Raji (cell line): ENCODE results near the gene CEMIP2.

Source experiments
- POLR2A ChIP-seq: IDR thresholded peaks from 2 replicates; pipeline ENCODE4 v1.6.1; 2011; ENCODE audit warnings: low read depth, low read length, control low read depth; ENCODE audit not compliant: insufficient read depth

CEMIP2 gene

DNA sequence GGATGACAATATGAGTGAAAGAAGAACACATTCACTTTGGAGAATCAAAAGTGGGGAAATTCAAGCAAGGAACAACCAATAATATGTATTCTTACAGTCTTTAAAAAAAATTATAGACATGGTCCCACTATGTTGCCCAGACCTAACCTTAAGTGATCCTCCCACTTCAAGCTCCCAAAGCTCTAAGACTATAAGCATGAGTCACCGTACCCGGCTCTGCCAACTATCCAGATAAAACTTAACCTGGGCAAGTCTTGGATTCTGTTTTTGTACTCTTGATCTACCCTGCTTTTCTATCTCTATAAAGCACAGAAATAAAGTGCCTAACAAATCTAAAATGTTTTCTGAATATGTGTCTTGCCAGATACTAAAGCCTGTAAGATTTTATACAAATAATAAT lies 30.9 kb downstream of the CEMIP2 start:
- TF ChIP-seq POLR2A = no peak

DNA sequence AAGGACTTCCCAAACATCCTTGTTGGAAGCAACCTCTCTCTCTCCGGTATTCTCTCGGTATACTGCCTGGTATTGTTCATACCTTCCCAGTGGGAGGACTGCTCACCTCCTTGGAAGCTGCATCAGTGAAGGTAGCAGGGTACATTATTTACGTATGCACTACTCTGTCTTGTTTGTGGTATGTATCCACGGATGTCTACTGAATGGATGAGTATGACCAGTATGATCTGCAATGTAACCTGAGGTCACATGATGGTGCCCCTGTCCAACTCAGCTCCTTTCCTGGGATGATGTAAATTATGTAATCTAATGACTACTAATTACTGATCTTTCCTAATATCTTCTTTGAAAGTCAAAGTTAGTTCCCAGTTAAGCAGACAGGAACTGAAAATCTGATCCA lies 32.1 kb downstream of the CEMIP2 start:
- TF ChIP-seq POLR2A = no peak

DNA sequence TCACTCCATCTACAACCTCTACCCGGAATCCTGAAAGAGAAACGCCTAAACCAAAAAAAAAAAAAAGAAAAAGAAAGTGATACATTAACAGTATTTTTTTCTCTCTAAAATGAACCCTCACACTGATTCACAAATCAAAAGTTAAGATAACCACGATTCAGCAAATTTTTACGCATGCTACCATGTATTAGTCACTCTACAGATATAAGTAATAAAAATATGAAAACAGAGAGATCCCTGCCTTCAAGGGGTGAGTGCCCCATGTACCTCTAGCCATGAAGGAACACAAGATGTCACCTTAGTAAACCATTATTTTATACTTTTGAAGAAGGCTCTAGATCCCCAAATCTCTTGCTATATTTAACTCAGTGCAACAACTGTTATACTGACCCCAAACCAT lies 33.4 kb downstream of the CEMIP2 start:
- no peak for TF ChIP-seq POLR2A

DNA sequence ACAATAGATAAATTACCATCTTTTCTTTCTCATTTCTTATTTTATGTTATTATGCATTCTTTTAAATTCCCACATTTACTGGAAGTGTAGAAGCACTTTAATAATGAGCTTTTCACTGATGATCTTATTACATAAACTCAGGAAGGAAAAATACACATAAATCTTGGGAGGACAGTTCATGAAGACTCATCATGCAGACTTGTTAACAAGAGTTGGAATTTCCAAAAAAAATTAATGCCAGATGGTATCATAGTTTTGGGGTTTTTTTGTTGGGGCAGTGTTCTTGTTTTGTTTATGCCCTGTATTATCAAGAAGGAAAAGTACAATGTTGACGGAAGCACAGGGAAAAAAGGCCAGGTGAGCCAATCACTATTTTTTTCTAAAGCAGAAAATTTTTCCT lies 35.1 kb downstream of the CEMIP2 start:
- no peak for TF ChIP-seq POLR2A

DNA sequence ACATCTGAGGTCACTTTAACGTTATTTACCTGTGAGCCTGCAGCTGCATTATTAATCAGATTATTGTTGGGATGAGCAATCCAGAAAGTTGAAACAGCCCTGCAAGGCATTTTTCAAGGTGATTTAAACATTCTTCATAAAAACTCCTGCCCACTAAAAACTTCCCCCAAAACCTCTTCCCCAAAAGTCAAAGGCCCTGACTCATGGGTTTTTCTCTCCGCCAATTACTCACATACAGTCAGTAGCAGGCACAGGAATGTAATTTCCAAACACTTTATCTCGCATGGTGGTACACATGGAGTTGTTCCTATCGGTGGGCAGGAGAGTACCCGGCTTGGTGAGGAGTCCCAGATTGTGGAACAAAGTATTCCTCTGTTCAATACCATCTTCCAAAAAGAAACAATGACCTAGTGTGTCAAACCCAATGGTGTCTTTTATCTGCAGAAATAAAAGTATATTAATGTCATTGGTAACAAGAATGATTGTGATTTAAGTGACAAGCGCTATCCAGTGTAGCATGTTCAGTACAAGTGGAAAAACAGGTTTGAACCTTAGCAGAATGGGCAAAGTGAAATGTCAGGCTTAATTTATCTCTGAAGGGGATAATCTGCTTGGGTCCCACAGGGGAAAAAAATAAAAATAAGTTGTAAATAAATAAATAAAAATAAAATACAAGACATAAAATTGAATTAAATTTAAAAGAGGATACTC lies 38.3 kb downstream of the CEMIP2 start:
- TF ChIP-seq POLR2A = no peak

DNA sequence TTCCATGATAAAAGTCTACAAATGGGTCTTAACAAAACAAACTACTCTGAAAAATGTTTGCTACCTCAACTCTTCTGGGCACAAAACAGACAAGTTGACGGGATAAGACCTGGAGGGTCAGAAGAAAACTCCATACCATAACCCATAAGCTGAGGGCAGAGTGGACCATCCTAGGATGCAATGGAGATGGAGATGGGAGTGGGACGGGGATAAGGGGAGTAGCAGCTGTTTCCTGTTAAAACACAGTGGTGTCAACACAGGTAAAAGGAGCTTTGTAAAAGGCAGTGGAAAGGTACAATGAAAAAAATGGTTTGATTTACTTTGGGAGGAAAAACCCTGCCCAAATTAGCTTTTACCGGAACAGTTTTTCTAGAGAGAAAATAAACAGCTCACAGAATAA lies 41.6 kb downstream of the CEMIP2 start:
- TF ChIP-seq POLR2A = no peak

DNA sequence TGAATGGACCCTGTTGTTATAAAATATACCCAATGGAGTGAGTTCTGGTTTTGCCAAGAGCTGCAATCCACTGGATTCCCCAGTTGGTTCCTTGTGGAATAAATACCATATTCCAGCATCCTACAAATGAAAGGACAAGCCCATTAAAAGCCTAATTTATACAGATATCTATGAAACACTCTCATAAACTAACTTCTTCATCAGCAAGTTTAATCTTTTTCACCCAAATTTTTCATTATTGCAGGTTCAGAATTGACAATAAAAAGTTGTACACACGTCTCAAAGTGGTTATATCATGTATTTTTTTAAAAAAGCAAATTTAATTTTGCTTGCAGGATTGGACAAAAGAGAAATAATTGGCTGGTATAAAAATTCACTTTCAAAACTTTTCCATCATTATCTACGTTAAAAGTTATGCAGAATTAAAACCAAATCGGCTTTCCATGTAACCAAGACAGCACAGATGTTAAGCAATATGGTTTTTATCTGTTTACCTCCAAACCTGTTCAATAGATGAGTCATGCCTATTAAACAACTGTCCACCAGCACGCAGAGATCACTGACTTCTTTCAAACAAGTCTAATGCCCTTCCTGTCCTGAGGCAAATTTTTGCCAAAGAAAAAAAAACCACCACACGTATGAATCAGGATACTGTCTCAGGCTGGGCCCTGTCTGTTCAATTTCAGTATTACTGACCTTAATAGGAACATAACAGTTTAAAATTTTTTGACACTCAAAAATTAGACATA lies 42.5 kb downstream of the CEMIP2 start:
- TF ChIP-seq POLR2A = no peak

DNA sequence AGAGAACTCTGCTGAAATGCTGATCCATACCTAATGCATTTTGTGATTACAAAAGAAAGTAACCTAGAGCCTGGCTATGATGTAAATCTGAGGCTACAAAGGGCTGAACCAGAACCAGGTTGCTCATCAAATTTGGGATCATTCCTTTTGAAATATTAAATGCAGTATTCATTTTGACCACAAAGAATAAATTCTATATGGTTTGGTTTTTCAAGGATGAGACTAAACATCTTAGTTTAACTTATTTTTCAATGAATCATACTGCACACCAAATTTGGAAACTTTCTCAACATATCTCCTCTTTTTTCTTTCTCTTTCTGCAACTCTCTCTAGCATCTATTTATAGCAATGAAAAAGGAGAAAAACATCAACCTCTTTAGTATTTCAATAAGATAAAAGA lies 46.5 kb downstream of the CEMIP2 start:
- no peak for TF ChIP-seq POLR2A

DNA sequence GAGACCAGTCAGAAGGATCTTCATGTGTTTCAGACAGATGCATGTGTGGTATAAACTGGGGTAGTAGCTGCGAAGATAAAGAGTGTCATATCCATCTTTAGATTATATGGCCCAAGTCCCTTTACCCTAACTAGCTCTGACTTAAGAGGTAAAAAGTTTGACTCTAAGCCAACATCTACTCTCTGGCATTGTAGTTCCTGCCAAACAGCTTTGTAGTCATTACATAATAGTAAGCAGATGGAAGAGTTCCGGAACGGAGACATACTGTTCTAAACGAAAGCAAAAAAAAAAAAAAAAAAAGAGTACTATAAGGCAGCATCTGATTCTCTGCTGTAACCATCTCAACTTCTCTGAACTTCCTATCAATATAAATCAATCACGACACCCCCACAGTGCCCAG lies 48.8 kb downstream of the CEMIP2 start:
- TF ChIP-seq POLR2A = no peak

DNA sequence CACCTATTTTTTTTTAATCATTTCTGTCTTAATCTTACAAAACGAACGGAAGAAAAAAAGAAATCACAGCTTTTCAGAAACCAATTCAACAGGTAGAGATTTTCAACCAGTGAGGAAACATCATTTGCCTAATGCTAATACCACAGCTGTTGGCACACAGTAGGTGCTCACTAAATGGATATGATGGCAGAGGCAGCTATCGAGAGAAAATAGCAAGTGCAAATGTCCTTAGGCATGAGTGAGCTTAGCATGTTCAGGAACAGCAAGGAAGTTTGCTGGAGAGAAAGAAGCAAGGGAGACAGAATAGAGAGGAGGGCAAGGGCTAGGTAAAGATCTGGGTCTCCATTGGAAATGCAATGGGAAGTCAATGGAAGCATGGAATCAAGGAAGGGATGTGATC lies 49.2 kb downstream of the CEMIP2 start:
- no peak for TF ChIP-seq POLR2A

DNA sequence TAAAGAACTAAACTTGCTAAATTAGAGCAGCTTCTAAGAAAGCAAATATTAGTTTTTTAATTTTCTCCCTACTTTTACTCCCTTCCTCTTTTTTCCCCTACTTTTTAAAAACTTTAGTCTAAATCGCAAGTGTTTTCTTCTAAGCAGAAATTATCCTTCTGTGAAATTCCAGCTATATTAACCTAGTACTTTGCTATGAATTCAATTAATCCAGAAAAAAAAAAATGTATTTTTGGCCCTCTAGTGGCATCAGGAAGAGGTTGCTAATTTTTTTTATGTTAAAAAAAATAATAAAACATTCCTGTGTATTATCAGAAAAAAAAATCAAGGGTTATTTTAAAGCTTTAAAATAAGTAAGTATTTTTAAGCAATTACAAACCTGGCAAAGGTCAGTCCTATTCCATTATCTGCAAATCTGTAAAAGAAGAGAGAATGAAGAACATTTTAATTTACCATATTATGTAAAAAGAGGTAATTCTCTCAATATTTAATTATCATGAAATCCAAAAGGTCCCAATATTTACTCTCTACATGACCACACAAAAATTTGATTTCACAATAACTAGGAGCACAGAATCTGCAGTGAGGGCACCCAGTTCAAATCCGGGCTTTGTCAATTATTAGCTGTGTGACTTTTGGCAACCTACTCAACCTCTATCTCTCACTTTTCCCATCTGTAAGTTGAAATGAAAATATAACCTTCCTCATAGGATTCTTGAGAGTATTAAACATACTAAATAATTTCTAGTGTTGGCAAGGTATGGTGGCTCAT lies 52.0 kb downstream of the CEMIP2 start:
- TF ChIP-seq POLR2A = no peak

DNA sequence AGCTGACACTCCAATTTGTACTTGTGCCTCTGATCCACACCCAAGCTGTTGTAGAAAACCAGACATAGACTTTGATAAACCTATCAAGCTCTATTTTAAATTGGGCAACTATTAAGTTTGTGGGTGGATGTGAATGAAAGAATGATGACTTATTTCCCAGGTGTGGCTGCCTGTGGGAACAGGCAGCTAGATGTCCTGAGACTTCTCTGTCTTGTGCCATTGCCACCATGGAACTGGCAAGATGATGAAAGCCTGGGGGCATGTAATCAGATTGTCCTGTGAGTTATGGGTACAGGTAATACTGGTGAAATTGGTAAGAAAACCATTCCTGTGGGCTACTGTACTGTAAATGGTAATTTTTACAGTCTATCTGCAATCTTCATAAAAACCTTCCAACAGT lies 57.5 kb downstream of the CEMIP2 start:
- TF ChIP-seq POLR2A = no peak

DNA sequence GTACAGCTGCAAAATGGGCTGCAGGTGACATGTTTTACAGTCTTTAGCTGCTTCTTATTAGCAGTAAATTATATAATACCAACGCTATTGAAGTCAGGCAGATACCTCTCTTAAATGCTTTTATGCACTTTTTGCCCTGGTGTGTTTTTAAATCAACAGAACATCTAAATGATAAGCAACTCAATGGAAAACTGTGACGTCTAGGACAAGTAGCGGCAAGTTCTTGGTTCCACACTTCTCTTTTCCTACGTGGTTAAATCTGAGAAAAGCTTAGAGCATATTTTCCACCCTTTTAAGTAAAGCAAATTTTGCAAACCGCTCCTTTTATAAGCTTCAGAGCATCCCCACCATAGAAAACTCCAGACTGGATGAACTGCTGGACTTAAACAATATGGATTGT lies 58.1 kb downstream of the CEMIP2 start:
- no peak for TF ChIP-seq POLR2A

DNA sequence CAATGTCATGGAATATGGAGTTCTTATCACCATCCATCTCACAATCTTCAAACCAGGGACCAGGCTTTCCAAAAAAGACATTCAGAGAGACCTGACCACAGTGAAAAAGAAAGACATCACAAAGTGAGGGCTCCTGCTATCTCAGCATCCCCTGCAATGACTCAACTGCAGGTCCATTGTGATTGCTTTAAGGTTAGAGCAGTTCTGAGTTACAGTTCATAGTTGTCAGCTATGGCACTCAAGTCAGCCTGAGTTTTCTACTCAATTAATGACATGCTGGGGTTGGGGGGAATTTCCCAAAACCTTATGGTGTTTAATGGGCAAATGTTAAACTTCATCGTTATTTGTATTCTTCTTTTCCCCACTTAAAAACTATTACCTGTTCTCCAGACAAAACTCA lies 58.9 kb downstream of the CEMIP2 start:
- TF ChIP-seq POLR2A = no peak

DNA sequence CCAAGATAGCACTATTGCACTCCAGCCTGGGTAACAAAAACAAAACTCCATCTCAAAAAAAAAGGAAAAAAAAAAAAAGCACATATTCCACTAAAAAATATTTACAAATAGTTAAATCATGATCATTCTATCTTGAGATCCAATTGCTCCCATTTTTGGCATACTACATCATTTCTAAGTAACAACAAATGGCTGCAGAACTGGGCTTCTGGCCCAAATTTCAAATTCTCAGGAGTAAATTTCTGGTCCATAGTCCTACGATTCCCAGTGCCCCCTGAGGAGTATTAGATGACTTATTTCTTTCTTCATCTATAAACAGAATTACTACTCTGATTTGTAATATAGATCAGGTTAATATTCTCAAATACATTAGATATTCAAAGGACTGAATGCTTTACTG lies 62.1 kb downstream of the CEMIP2 start:
- no peak for TF ChIP-seq POLR2A

DNA sequence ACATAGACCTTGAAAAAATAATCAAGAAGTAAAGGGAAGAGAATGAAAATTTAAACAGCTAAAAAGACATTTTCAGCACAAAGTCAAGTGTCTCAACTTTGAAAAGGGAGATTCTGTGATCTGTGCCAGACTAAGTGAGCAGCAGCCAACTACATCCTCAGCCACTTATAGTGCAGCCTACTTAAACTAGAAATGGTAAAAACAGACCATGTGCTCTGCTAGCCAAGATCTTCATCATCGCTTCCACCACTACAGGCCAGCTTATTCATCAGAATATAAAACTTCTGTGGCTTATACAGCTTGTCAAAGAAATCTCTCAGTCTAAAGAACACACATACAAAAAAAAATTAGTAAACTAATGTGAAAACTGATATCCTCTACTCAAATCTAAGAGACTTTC lies 63.5 kb downstream of the CEMIP2 start:
- TF ChIP-seq POLR2A = no peak
